Activated CD4-positive, alpha-beta T cell treated with anti-CD3 and anti-CD28 coated beads for 48 hours (primary cell): ENCODE data around the gene ZDHHC17.
"Not testable (repeated sequence)": the region's sequence is repeated elsewhere in the genome, so short reads cannot be mapped to it uniquely, and the experiment has no call there.

Experiments used
- DNase-seq: peaks from one replicate; pipeline ENCODE4 v3.0.0-alpha.2; 2020

ZDHHC17 gene

GRCh38 chr12:76763746-76764675 lies at the start of gene ZDHHC17:
TSS of gene ZDHHC17 (plus strand) at chr12:76764115. CDS start at chr12:76764237, 122 bp downstream.
- peak; percentile 90 for DNase-seq

- DNase-seq: no peak
Observed at GRCh38 chr12:76714415-76714814, 49.5 kb upstream of the ZDHHC17 start.

- no peak for DNase-seq
Observed at GRCh38 chr12:76714861-76715260, 49.1 kb upstream of the ZDHHC17 start.

- no peak for DNase-seq
Observed at GRCh38 chr12:76715332-76715731, 48.6 kb upstream of the ZDHHC17 start.

- DNase-seq: no peak
Observed at GRCh38 chr12:76717314-76717713, 46.6 kb upstream of the ZDHHC17 start.

GRCh38 chr12:76719171-76720041 lies 44.5 kb upstream of the ZDHHC17 start:
- DNase-seq: no peak

GRCh38 chr12:76720068-76720467 lies 43.8 kb upstream of the ZDHHC17 start:
- DNase-seq: no peak

- DNase-seq: no peak
Observed at GRCh38 chr12:76726626-76727025, 37.3 kb upstream of the ZDHHC17 start.

- not testable (repeated sequence) for DNase-seq
Observed at GRCh38 chr12:76732188-76732587, 31.7 kb upstream of the ZDHHC17 start.

GRCh38 chr12:76737689-76738088 lies 26.2 kb upstream of the ZDHHC17 start:
- DNase-seq: not testable (repeated sequence)

GRCh38 chr12:76738824-76739579 lies 24.9 kb upstream of the ZDHHC17 start:
- DNase-seq: no peak

- no peak for DNase-seq
Observed at GRCh38 chr12:76739896-76740295, 24.0 kb upstream of the ZDHHC17 start.

- DNase-seq: no peak
Observed at GRCh38 chr12:76740501-76740900, 23.4 kb upstream of the ZDHHC17 start.

GRCh38 chr12:76745343-76745742 lies 18.6 kb upstream of the ZDHHC17 start:
- no peak for DNase-seq

GRCh38 chr12:76746516-76746915 lies 17.4 kb upstream of the ZDHHC17 start:
- no peak for DNase-seq

GRCh38 chr12:76747245-76747644 lies 16.7 kb upstream of the ZDHHC17 start:
- DNase-seq: no peak

GRCh38 chr12:76755829-76756379 lies 8.0 kb upstream of the ZDHHC17 start:
- DNase-seq: no peak

GRCh38 chr12:76757694-76758093 lies 6.2 kb upstream of the ZDHHC17 start:
- no peak for DNase-seq

- DNase-seq: no peak
Observed at GRCh38 chr12:76762601-76762980, 1.3 kb upstream of the ZDHHC17 start.

- no peak for DNase-seq
Observed at GRCh38 chr12:76764856-76765255, 941 bp downstream of the ZDHHC17 start.

- DNase-seq: no peak
Observed at GRCh38 chr12:76765598-76765997, 1.7 kb downstream of the ZDHHC17 start.

- no peak for DNase-seq
Observed at GRCh38 chr12:76766161-76766560, 2.2 kb downstream of the ZDHHC17 start.

- no peak for DNase-seq
Observed at GRCh38 chr12:76768576-76768975, 4.7 kb downstream of the ZDHHC17 start.
